ENCODE measurements around the gene RPSA.

DNA sequence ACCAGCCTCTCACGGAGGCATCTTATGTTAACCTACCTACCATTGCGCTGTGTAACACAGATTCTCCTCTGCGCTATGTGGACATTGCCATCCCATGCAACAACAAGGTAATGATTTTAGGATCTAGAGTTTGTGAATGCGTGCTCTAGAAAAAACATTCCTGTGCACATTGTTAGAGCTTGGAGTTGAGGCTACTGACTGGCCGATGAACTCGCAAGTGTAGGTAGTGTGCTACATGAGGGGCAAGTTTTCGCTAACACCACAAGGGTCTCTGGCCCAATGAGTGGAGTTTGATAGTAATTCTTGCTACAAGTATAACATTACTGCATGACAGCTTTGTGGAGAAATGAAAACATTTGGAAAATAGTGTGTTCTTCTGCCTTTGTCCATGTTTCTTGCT is 4.4 kb downstream of the RPSA start:
- TF ChIP-seq, protein P1, sequence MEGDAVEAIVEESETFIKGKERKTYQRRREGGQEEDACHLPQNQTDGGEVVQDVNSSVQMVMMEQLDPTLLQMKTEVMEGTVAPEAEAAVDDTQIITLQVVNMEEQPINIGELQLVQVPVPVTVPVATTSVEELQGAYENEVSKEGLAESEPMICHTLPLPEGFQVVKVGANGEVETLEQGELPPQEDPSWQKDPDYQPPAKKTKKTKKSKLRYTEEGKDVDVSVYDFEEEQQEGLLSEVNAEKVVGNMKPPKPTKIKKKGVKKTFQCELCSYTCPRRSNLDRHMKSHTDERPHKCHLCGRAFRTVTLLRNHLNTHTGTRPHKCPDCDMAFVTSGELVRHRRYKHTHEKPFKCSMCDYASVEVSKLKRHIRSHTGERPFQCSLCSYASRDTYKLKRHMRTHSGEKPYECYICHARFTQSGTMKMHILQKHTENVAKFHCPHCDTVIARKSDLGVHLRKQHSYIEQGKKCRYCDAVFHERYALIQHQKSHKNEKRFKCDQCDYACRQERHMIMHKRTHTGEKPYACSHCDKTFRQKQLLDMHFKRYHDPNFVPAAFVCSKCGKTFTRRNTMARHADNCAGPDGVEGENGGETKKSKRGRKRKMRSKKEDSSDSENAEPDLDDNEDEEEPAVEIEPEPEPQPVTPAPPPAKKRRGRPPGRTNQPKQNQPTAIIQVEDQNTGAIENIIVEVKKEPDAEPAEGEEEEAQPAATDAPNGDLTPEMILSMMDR (IDR thresholded peaks at IDR 0.05): no peak
- TF ChIP-seq, protein P2, sequence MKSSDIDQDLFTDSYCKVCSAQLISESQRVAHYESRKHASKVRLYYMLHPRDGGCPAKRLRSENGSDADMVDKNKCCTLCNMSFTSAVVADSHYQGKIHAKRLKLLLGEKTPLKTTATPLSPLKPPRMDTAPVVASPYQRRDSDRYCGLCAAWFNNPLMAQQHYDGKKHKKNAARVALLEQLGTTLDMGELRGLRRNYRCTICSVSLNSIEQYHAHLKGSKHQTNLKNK (CRISPR knock-in tag; IDR thresholded peaks at IDR 0.05): no peak
- TF ChIP-seq ETV6 (CRISPR knock-in tag; IDR thresholded peaks at IDR 0.05) (no peak), NR1H2 (CRISPR knock-in tag; IDR thresholded peaks at IDR 0.05) (no peak), CREB1 (CRISPR knock-in tag; IDR thresholded peaks at IDR 0.05) (no peak), SP1 (CRISPR knock-in tag; conservative IDR thresholded peaks at IDR 0.05) (no peak)
- TF ChIP-seq, protein P3, sequence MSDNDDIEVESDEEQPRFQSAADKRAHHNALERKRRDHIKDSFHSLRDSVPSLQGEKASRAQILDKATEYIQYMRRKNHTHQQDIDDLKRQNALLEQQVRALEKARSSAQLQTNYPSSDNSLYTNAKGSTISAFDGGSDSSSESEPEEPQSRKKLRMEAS (CRISPR knock-in tag; IDR thresholded peaks at IDR 0.05): no peak

All from WTC11 (cell line).